GM20000 (cell line): ENCODE measurements around the gene CDH13.
A peak's percentile ranks its signal among the peaks of the same experiment; 100 is the strongest.

ENCODE experiments used
- DNase-seq: peaks from one replicate; pipeline ENCODE4 v3.0.0; 2012; ENCODE audit warnings: low spot score
- TF ChIP-seq, protein P1 (sequence below): IDR thresholded peaks from 2 replicates; pipeline ENCODE4 v1.5.1; 2012; ENCODE audit warnings: mild to moderate bottlenecking, control low read depth; ENCODE audit errors: extremely low read depth, missing control alignments

CDH13 gene

GRCh38 chr16:83685615-83686165 lies 1058.9 kb downstream of the CDH13 start:
- TF ChIP-seq, protein P1, sequence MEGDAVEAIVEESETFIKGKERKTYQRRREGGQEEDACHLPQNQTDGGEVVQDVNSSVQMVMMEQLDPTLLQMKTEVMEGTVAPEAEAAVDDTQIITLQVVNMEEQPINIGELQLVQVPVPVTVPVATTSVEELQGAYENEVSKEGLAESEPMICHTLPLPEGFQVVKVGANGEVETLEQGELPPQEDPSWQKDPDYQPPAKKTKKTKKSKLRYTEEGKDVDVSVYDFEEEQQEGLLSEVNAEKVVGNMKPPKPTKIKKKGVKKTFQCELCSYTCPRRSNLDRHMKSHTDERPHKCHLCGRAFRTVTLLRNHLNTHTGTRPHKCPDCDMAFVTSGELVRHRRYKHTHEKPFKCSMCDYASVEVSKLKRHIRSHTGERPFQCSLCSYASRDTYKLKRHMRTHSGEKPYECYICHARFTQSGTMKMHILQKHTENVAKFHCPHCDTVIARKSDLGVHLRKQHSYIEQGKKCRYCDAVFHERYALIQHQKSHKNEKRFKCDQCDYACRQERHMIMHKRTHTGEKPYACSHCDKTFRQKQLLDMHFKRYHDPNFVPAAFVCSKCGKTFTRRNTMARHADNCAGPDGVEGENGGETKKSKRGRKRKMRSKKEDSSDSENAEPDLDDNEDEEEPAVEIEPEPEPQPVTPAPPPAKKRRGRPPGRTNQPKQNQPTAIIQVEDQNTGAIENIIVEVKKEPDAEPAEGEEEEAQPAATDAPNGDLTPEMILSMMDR = no peak

DNA sequence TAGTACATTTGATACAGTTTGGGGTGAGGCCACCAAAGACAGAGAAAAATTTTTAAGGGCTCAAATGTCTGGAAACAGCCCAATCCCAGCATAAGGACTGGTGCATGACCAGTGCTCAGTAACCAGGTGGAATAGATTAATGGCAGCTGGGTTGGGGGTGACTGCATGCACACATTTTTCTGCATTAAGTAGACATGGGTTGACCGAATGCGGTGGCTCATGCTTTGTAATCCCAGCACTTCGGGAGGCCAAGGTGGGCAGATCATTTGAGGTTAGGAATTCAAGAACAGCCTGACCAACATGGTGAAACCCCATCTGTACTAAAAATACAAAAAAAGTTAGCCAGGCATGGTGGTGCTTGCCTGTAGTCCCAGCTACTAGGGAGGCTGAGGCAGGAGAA lies 1060.0 kb downstream of the CDH13 start:
- DNase-seq = no peak
- TF ChIP-seq, protein P1 = no peak

More at GRCh38 chr16:83685615-83686165, 1058.9 kb downstream of the CDH13 start:
- DNase-seq = no peak

- TF ChIP-seq, protein P1 = no peak
- DNase-seq = peak; percentile 23
Observed at GRCh38 chr16:83689385-83689831, 1062.6 kb downstream of the CDH13 start.

GRCh38 chr16:83692224-83692623 lies 1065.5 kb downstream of the CDH13 start:
- no peak for DNase-seq
- TF ChIP-seq, protein P1 = no peak

- DNase-seq = no peak
- TF ChIP-seq, protein P1 = no peak
Observed at GRCh38 chr16:83698964-83699363, 1072.2 kb downstream of the CDH13 start.

- TF ChIP-seq, protein P1 = no peak
- no peak for DNase-seq
Observed at GRCh38 chr16:83699817-83700216, 1073.0 kb downstream of the CDH13 start.

GRCh38 chr16:83700918-83701317 lies 1074.1 kb downstream of the CDH13 start:
- DNase-seq = no peak
- TF ChIP-seq, protein P1 = no peak
